ENCODE measurements around the gene ACP4.

Gene ACP4

DNA sequence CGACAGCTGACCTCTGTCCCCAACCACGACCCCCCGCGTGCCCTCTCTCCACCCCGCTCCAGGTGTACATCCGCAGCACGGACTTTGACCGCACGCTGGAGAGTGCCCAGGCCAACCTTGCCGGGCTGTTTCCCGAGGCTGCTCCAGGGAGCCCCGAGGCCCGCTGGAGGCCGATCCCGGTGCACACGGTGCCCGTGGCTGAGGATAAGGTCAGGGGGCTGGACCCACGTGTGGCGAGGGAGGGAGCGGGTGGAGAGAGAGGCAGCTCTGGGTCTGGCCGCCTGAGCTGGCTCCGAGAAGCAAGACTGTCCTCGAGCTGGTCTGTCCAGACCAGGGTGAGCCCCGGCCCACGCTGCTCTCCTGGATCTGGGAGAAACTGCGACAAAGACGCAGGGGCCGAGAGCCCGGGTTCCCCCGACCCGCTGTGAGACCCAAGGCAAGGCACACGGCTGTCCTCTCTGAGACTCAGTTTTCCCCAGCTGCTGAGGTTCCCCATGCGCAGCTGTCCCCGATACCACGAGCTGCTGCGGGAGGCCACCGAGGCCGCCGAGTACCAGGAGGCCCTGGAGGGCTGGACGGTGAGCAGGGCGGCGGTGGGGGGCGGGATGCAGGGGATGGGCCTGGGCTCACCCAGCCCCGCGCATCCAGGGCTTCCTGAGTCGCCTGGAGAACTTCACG, 1.5 kb downstream of the ACP4 start:
- no peak overlapping the region for H3K4me3 ChIP-seq (ENCODE audit: low read depth, low read length)
- TF ChIP-seq, protein P1, sequence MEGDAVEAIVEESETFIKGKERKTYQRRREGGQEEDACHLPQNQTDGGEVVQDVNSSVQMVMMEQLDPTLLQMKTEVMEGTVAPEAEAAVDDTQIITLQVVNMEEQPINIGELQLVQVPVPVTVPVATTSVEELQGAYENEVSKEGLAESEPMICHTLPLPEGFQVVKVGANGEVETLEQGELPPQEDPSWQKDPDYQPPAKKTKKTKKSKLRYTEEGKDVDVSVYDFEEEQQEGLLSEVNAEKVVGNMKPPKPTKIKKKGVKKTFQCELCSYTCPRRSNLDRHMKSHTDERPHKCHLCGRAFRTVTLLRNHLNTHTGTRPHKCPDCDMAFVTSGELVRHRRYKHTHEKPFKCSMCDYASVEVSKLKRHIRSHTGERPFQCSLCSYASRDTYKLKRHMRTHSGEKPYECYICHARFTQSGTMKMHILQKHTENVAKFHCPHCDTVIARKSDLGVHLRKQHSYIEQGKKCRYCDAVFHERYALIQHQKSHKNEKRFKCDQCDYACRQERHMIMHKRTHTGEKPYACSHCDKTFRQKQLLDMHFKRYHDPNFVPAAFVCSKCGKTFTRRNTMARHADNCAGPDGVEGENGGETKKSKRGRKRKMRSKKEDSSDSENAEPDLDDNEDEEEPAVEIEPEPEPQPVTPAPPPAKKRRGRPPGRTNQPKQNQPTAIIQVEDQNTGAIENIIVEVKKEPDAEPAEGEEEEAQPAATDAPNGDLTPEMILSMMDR (IDR thresholded peaks at IDR 0.05; ENCODE audit: low read depth, low read length, missing control alignments): no peak
- no peak for DNase-seq (ENCODE audit: low read depth)
- in situ Hi-C loops (cut with HindIII; ENCODE audit: low sequenced_read_pairs): no loop called here

DNA sequence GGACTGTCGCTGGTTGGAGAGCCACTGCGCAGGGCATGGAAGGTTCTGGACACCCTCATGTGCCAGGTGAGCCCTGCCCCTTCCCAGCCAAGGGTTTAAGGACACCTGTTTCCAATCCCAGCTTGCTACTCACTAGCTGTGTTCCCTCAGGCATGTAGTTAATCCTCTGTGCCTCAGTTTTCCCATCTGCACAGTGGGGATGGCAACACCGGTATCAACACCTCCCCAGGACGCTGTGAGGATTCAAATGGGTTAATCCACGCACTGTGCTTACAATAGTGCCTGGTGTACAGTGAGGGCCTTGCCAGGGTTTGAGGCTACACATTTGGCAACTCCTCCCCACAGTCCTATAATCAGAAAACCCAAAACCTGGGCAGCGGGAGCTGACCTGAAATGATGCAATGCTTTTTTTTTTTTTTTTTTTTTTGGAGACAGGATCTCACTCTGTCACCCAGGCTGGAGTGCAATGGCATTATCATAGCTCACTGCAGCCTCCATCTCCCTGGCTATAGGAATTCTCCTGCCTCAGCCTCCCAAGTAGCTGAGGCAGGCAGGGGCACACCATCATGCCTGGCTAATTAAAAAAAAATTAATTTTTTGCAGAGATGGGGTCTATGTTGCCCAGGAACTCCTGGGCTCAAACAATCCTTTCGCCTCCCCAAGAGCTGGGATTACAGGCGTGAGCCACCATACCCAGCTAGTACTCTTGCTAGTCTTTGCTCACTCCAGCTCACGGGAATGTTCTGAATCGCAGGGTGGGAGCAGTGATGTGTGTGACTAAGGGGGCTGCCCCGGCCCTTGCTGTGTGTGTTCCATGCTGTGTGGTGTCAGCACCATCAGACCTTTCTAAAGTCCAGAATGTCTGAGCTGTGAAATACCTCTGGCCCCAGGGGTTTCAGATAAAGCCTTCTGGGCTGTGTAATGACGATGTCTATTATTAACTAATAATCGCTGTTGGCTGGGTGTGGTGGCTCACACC, 2.3 kb downstream of the ACP4 start:
- TF ChIP-seq, protein P1 (IDR thresholded peaks at IDR 0.05; ENCODE audit: low read depth, low read length, missing control alignments): no peak

DNA sequence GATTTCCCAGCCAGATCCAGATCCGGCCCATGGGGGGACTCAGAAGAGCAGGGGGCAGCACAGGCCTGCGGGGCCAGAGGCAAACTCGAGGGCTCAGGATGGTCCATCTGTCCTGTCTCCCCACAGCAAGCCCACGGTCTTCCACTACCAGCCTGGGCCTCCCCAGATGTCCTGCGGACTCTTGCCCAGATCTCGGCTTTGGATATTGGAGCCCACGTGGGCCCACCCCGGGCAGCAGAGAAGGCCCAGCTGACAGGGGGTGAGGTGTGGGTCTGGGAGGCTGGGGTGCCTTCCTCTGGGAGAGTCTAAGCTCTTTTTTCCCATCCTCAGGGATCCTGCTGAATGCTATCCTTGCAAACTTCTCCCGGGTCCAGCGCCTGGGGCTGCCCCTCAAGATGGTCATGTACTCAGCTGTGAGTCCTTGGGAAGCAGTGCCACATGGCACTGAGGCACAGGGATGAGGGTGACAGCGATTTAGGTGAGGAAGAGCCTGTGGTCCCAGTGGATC, 3.4 kb downstream of the ACP4 start:
- H3K4me3 ChIP-seq (ENCODE audit: low read depth, low read length): no peak overlapping the region
- in situ Hi-C loops (cut with HindIII; ENCODE audit: low sequenced_read_pairs): no loop called here
- TF ChIP-seq, protein P1 (IDR thresholded peaks at IDR 0.05; ENCODE audit: low read depth, low read length, missing control alignments): no peak
- no peak for DNase-seq (ENCODE audit: low read depth)

More for the DNA sequence above, 2.3 kb downstream of the ACP4 start:
- no peak overlapping the region for H3K4me3 ChIP-seq (ENCODE audit: low read depth, low read length)
- DNase-seq (ENCODE audit: low read depth): no peak
- in situ Hi-C loops (cut with HindIII; ENCODE audit: low sequenced_read_pairs): no loop called here

DNA sequence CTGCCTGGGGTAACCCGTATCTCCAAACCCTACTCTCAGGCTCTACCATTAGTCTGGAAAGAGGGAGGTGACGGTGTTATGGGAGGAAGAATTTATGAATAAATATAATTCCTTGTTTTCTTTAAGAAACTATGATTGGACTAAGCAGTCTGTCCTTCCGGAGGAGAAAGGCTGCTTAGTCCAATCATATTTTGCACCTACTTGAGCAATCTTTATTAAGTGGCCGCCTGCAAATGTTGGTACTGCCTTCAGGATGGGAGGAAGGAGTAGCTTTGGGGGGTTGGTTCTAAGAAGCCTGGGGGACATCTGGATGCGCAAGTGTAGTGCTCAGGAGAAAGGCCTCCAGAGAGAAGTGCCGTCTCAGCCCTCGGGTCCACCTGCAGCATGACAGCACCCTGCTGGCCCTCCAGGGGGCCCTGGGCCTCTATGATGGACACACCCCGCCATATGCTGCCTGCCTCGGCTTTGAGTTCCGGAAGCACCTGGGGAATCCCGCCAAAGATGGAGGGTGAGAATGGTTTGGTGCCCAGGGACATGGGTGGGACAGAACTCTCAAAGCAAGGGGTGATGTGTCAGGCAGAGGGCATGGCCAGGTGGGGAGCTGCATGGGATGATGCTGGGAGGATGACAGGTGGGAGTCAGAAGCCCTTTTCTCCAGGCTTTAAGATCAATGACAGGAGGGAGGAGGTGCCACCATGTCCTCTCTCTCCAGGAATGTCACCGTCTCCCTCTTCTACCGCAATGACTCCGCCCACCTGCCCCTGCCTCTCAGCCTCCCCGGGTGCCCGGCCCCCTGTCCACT, 4.1 kb downstream of the ACP4 start:
- no peak overlapping the region for H3K4me3 ChIP-seq (ENCODE audit: low read depth, low read length)
- in situ Hi-C loops (cut with HindIII; ENCODE audit: low sequenced_read_pairs): no loop called here
- TF ChIP-seq, protein P1 (IDR thresholded peaks at IDR 0.05; ENCODE audit: low read depth, low read length, missing control alignments): no peak
- DNase-seq (ENCODE audit: low read depth): no peak

DNA sequence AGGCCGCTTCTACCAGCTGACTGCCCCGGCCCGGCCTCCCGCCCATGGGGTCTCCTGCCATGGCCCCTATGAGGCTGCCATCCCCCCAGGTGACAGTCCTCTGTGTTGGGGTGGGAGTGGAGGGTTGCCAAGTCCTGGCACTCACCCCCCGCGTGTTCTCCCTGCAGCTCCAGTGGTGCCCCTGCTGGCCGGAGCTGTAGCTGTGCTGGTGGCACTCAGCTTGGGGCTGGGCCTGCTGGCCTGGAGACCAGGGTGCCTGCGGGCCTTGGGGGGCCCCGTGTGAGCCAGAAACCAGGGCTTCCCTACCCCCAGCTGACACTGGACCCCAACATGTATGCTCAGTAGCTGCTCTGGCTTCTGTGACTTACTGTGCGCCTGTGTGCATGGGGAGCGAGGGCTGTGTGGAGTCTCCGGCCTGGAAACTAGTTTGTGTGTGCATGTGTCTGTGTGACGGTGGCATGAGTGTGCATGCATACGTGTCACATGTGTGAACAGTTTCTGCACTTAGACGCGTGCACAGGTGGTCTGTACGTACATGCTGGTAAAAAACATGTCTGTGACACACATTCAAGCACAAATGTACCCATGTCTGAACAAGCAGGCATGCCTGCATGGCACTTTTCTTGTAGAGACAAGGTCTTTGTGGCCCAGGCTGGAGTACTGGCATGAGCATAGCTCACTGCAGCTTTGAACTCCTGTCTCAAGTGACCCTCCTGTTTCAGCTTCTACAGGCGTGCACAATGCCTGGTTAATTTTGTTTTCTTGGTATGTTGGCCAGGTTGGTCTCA, 4.9 kb downstream of the ACP4 start:
- no peak for DNase-seq (ENCODE audit: low read depth)

More for the DNA sequence above, 4.9 kb downstream of the ACP4 start:
- TF ChIP-seq, protein P1 (IDR thresholded peaks at IDR 0.05; ENCODE audit: low read depth, low read length, missing control alignments): peak; percentile 12
- no peak overlapping the region for H3K4me3 ChIP-seq (ENCODE audit: low read depth, low read length)
- in situ Hi-C loops (cut with HindIII; ENCODE audit: low sequenced_read_pairs): no loop called here
